CD4-positive, alpha-beta T cell (primary cell): ENCODE results near the gene PDE9A. TPM values are rescaled to one million over a fixed set of nuclear protein-coding genes. Genes with fewer than 3 reads are reported as not detected.

Experiments used
- ATAC-seq: fragments of 200-7000 bp; cut with Tn5 transposase; one replicate; pipeline ENCODE4 v1.10.0; 2022; ENCODE audit warnings: mild to moderate bottlenecking; ENCODE audit not compliant: poor library complexity
- CTCF ChIA-PET: fragments of 350-600 bp; sonication (Branson Sonifier 250); formaldehyde crosslinking; loops from one replicate; lab custom pipeline; 2021; ENCODE audit warnings: antibody characterized with exemption, inconsistent platforms; lab: Charles Lee
- POLR2A ChIA-PET: fragments of 350-600 bp; sonication (Branson Sonifier 250); formaldehyde crosslinking; loops from one replicate; lab custom pipeline; 2021; ENCODE audit warnings: antibody characterized with exemption, inconsistent platforms; lab: Charles Lee
- DNase-seq, 14 experiments: peaks; one replicate each; pipeline ENCODE4 v3.0.0-alpha.2; 2013 to 2020; ENCODE audit warnings: mixed read lengths in 2 of 14
- H3K27ac ChIP-seq, 2 donors: one replicate each; pipeline versions ENCODE4 v1.5.1 to v1.7.0; 2013; ENCODE audit warnings: low read length in 2 of 2, low read depth in 1 of 2, mild to moderate bottlenecking in 1 of 2
- H3K27me3 ChIP-seq, 2 experiments: 1 replicate in 1 of 2; 2 replicates in 1 of 2; pipeline versions ENCODE4 v1.6.1 to v1.7.0; 2013; ENCODE audit warnings: low read length in 2 of 2, control low read depth in 1 of 2, mild to moderate bottlenecking in 1 of 2, moderate library complexity in 1 of 2; ENCODE audit not compliant: insufficient read depth in 2 of 2, control insufficient read depth in 1 of 2
- H3K36me3 ChIP-seq: one replicate; pipeline ENCODE4 v1.6.1; 2013; ENCODE audit warnings: low read length, control low read depth; ENCODE audit not compliant: insufficient read depth
- H3K4me1 ChIP-seq: one replicate; pipeline ENCODE4 v1.6.1; 2013; ENCODE audit warnings: low read length, control low read depth; ENCODE audit not compliant: insufficient read depth
- H3K4me3 ChIP-seq: one replicate; pipeline ENCODE4 v1.5.1; 2013; ENCODE audit warnings: mild to moderate bottlenecking, low read length, moderate library complexity
- H3K9me3 ChIP-seq, 2 experiments: 1 replicate in 1 of 2; 2 replicates in 1 of 2; pipeline versions ENCODE4 v1.6.1 to v1.7.0; 2013; ENCODE audit warnings: low read length in 2 of 2, mild to moderate bottlenecking in 2 of 2, control low read depth in 1 of 2, moderate library complexity in 1 of 2; ENCODE audit not compliant: control insufficient read depth in 1 of 2, insufficient read depth in 1 of 2
- H3K27ac Mint-ChIP-seq: one replicate; pipeline ENCODE4 v1.8.0; 2020; ENCODE audit warnings: mixed read lengths
- H3K27me3 Mint-ChIP-seq: one replicate; pipeline ENCODE4 v1.8.0; 2021; ENCODE audit warnings: mixed read lengths
- H3K36me3 Mint-ChIP-seq: one replicate; pipeline ENCODE4 v1.8.0; 2021; ENCODE audit warnings: low read depth, mixed read lengths
- H3K4me1 Mint-ChIP-seq: one replicate; pipeline ENCODE4 v1.8.0; 2021; ENCODE audit warnings: low read depth, mixed read lengths
- H3K4me3 Mint-ChIP-seq: one replicate; pipeline ENCODE4 v1.8.0; 2020; ENCODE audit warnings: mild to moderate bottlenecking, mixed read lengths
- H3K9me3 Mint-ChIP-seq: one replicate; pipeline ENCODE4 v1.8.0; 2020; ENCODE audit warnings: mixed read lengths
- intact Hi-C, 2 experiments: fragments of 100-400 bp; cut with DNase I in 1 of 2; cut with micrococcal nuclease in 1 of 2; formaldehyde crosslinking; loops; one replicate each; pipeline versions ENCODE4 v1.15.1 to v1.9.0; 2023 to 2025; cut with DNase I, micrococcal nuclease
- total RNA-seq, 174 experiments: library from RNA in 2 of 174; stranded (reverse) in 2 of 174; gene quantifications; one replicate each; pipeline ENCODE4 v1.2.3 and lab custom pipeline; 2021 to 2026
- TF ChIP-seq, protein P1 (sequence below): fragments of 200-600 bp; IDR thresholded peaks from one replicate; pipeline ENCODE4 v1.8.0; 2022; ENCODE audit warnings: antibody characterized with exemption, mild to moderate bottlenecking

The PDE9A gene
- total RNA-seq, 2 experiments from 2014 or later = 12.6 to 13.2 TPM

DNA sequence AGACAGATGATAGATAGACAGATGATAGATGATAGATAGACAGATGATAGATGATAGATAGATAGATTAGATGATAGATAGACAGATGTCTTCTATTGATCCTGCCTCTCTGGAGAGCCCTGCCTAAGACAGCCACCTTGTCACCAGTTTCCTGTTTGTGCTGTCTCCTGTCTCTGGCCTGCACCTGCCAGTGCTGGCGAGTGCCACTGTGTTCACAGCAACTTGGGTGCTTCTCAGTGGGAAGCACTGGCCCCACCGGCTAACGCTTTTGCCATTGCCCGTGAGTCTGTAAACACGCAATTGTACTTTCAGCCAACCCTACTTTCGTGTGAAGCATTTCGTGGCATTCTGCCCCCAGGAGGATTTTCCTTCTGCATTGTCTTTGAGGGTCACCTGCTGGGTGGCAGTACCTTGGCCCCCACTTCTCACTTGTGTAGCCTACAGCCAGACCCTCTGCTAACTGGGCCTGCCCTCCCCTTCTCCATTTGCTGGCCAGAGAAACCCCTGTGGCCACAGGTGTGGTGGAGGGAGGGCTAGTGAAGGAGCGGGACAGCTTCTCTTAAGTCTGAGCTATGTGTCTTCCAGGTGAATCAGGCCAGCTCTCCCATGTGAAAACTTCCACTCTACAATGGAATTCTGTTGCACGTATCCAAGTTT lies 23.4 kb upstream of the PDE9A start:
- CTCF ChIA-PET = no interaction called here
- H3K36me3 Mint-ChIP-seq = no peaks in the 10 kb centered on the region

DNA sequence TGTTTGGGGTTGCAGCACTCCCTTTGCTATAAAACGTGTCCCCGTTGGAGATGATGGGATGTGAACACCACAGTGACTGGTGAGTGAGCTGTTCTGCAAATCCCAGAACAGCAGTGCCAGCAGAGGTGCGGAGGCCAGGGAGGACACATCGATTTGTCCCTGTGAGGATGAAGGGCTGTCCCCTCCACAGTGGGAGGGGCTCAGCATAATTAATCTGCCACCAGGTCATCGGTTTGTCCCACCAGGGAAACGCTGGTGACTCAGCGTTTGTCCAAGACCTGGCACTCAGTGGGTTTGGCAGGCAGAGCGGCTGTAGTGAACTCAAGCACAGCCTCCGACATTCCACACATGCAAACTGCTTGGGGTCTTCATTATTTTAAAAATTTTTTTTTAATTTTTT lies 22.8 kb upstream of the PDE9A start:
- Mint-ChIP-seq H3K27me3 (no peaks in the 10 kb centered on the region), H3K36me3 (no peaks in the 10 kb centered on the region), H3K4me3 (no peak overlapping the region), H3K27ac (no peak overlapping the region), H3K4me1 (no peaks in the 10 kb centered on the region), H3K9me3 (no peaks in the 10 kb centered on the region)
- CTCF ChIA-PET = no interaction called here
- Histone ChIP-seq H3K9me3 (no peaks in the 10 kb centered on the region), H3K27ac (no peak overlapping the region), H3K36me3 (no peaks in the 10 kb centered on the region), H3K27me3 (no peaks in the 10 kb centered on the region), H3K4me1 (peaks cover 16% of the 10 kb centered on the region), H3K4me3 (no peak overlapping the region)
- POLR2A ChIA-PET = no interaction called here
- intact Hi-C loops = loop anchor here in 1 of 2 experiments (1.0 kb wide), 1 partner anchor 16 kb away; no protein-coding TSS in a partner anchor
- TF ChIP-seq, protein P1, sequence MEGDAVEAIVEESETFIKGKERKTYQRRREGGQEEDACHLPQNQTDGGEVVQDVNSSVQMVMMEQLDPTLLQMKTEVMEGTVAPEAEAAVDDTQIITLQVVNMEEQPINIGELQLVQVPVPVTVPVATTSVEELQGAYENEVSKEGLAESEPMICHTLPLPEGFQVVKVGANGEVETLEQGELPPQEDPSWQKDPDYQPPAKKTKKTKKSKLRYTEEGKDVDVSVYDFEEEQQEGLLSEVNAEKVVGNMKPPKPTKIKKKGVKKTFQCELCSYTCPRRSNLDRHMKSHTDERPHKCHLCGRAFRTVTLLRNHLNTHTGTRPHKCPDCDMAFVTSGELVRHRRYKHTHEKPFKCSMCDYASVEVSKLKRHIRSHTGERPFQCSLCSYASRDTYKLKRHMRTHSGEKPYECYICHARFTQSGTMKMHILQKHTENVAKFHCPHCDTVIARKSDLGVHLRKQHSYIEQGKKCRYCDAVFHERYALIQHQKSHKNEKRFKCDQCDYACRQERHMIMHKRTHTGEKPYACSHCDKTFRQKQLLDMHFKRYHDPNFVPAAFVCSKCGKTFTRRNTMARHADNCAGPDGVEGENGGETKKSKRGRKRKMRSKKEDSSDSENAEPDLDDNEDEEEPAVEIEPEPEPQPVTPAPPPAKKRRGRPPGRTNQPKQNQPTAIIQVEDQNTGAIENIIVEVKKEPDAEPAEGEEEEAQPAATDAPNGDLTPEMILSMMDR = no peak
- DNase-seq (no peak), ATAC-seq (no peak)

More for the DNA sequence above, 23.4 kb upstream of the PDE9A start:
- ATAC-seq = no peak
- Mint-ChIP-seq H3K4me1 (no peaks in the 10 kb centered on the region), H3K9me3 (no peaks in the 10 kb centered on the region), H3K27me3 (no peaks in the 10 kb centered on the region), H3K4me3 (no peak overlapping the region), H3K27ac (no peak overlapping the region)
- no peaks in the 10 kb centered on the region for H3K36me3 ChIP-seq
- intact Hi-C loops = no loop called here
- peaks cover 16% of the 10 kb centered on the region for H3K4me1 ChIP-seq
- no peak overlapping the region for H3K27ac ChIP-seq
- TF ChIP-seq, protein P1 = no peak
- H3K9me3 ChIP-seq = no peaks in the 10 kb centered on the region
- no peaks in the 10 kb centered on the region for H3K27me3 ChIP-seq
- no peak for DNase-seq
- POLR2A ChIA-PET = no interaction called here
- no peak overlapping the region for H3K4me3 ChIP-seq

DNA sequence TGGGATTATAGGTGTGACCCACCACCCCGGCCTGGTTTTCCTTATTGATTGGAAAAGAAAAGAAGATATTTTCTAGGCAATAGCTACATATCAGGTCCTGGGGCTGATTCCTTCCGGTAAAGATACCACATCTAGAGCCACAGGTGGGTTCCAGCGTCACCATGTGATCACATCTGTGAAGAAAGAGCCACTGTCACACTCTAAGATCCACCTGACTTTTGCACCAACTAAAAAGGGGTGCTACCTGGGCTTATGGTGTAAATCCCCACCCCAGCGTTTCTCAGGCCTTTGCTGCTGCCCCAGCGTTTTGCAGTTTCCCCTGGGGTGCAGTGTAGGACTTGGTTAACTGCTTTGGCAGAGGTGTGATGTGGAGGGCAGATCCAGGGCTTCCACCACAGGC lies 22.3 kb upstream of the PDE9A start:
- intact Hi-C loops = loop anchor here in 1 of 2 experiments (1.0 kb wide), 1 partner anchor 17 kb away; no protein-coding TSS in a partner anchor
- no peaks in the 10 kb centered on the region for H3K4me1 Mint-ChIP-seq

More for the DNA sequence above, 22.3 kb upstream of the PDE9A start:
- peak in 3 of 14 experiments; percentile 27 to 42 (median 41) for DNase-seq
- Histone ChIP-seq H3K36me3 (no peaks in the 10 kb centered on the region), H3K9me3 (no peaks in the 10 kb centered on the region), H3K4me3 (no peak overlapping the region), H3K27me3 (no peaks in the 10 kb centered on the region), H3K4me1 (peaks cover 16% of the 10 kb centered on the region), H3K27ac (no peak overlapping the region)
- peak; percentile 82 for ATAC-seq
- TF ChIP-seq, protein P1 = no peak
- Mint-ChIP-seq H3K27ac (no peak overlapping the region), H3K4me3 (no peak overlapping the region), H3K9me3 (no peaks in the 10 kb centered on the region), H3K27me3 (no peaks in the 10 kb centered on the region), H3K36me3 (no peaks in the 10 kb centered on the region)
- CTCF ChIA-PET = no interaction called here
- POLR2A ChIA-PET = no interaction called here
